Body of pancreas (tissue), 4 donors: ENCODE results near the gene ETS1. TPM values are rescaled to one million over a fixed set of nuclear protein-coding genes. Genes with fewer than 3 reads are reported as not detected.
A peak's percentile ranks its signal among the peaks of the same experiment; 100 is the strongest.

Experiments
- ATAC-seq: fragments of 150-250 bp; one replicate; pipeline ENCODE4 v1.9.1; 2016
- DNase-seq, 4 donors: peaks; one replicate each; pipeline ENCODE4 v3.0.0-alpha.2; 2019
- H3K27ac ChIP-seq, 4 donors: fragments of 200-600 bp; sonication (generic); 1 replicate in 3 of 4; 2 replicates in 1 of 4; pipeline versions ENCODE4 v1.5.1 to v1.6.1; 2016 to 2019; ENCODE audit warnings: mild to moderate bottlenecking in 1 of 4, mixed read lengths in 1 of 4, moderate library complexity in 1 of 4
- H3K27me3 ChIP-seq, 2 donors: fragments of 200-600 bp; sonication (generic); one replicate each; pipeline ENCODE4 v1.6.0; 2016; ENCODE audit warnings: mild to moderate bottlenecking in 1 of 2
- H3K36me3 ChIP-seq, 2 donors: fragments of 200-600 bp; sonication (generic); replicated peaks in 1 of 2; 2 replicates each; pipeline ENCODE4 v1.5.1; 2016; ENCODE audit warnings: low read depth in 2 of 2; ENCODE audit not compliant: insufficient read depth in 1 of 2
- H3K4me1 ChIP-seq: fragments of 200-600 bp; sonication (generic); one replicate; pipeline ENCODE4 v1.6.0; 2016
- H3K4me3 ChIP-seq, 2 donors: fragments of 200-600 bp; sonication (generic); 1 replicate in 1 of 2; 2 replicates in 1 of 2; pipeline ENCODE4 v1.5.1; 2016 to 2019
- H3K9me3 ChIP-seq, 3 donors: fragments of 200-600 bp; sonication (generic); 1 replicate in 2 of 3; 2 replicates in 1 of 3; pipeline ENCODE4 v1.5.1; 2016
- POLR2A ChIP-seq, 3 donors: fragments of 450-650 bp; IDR thresholded peaks; one replicate each; pipeline ENCODE4 v1.6.1; 2016; ENCODE audit warnings: antibody characterized with exemption in 3 of 3, mild to moderate bottlenecking in 2 of 3
- WGBS, 2 donors: methylation state at CpG; one replicate each; pipeline ENCODE4 v1.1.5; 2017; 5-methylcytosine and 5-hydroxymethylcytosine counted together
- intact Hi-C: fragments of 100-400 bp; cut with DNase I; formaldehyde crosslinking; loops from one replicate; pipeline ENCODE4 v1.15.1; 2023
- total RNA-seq, 2 donors: library from RNA; depleted of rRNA; stranded (reverse); fragments of >200 nt; gene quantifications; one replicate each; pipeline ENCODE4 v1.1.0, GENCODE V29; 2016
- TF ChIP-seq, protein P1 (sequence below), 7 experiments: fragments of 450-650 bp in 4 of 7; fragments of 200-600 bp in 3 of 7; sonication (generic) in 3 of 7; IDR thresholded peaks; one replicate each; pipeline ENCODE4 v1.5.1; 2016 to 2019; ENCODE audit warnings: antibody characterized with exemption in 7 of 7

Gene ETS1
- total RNA-seq, 2 donors from 2014 or later = 20.0 to 22.7 TPM

DNA sequence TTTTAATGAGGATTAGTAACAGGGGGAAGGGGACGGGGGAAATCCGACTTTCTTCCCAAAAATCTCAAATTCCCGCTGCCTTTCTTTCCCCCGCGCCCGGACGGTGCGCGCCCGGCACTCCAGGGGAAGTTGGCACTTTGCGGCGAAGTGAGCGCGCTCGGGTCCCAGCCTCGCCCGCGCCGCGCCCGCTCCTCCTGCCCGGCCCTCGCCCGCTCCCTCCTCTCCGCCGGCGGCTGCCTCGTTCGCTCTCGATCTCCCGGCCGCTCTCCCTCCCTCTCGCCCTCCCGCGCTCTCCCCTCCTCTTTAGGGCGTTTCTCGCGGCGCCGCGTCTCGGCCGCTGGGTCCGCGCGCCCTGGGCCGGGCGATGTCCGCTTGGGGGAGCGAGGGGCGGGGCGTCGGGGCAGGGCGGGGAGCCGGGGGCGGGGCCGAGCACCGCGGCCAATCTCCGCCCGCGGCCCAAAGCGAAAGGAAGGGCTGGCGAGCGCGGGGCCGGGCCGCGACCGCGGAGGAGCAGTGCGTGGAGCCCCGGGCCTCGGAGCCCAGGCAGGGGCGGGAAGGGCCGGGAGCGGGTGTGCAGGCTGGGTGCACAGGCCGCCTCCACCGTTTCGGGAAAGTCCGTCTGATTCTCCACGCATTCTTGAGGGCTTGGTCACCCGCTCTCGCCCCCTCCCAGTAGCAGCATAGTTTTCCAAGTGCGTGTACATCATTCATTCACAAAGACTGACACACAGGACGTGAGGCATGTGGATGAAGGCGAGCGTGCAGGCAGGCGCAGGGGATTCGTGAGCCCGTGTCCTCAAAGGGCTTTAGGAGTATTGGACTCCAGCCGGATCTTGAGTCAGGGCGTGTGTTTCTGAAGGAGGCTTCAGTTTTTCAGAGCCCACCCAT lies 65.1 kb downstream of the ETS1 start:
- Histone ChIP-seq H3K4me3 (peak overlapping the region; percentile 23 to 67), H3K36me3 (no peaks in the 10 kb centered on the region), H3K27me3 (no peaks in the 10 kb centered on the region), H3K27ac (peak overlapping the region; percentile 87 to 94 (median 93)), H3K9me3 (no peaks in the 10 kb centered on the region), H3K4me1 (peaks cover 57% of the 10 kb centered on the region)
- WGBS, 2 donors = 1% methylated on average over 33 to 74 of the region's 93 CpGs
- ATAC-seq (peak; percentile 94), DNase-seq (peak; percentile 95 to 96 (median 95))
- TF ChIP-seq POLR2A (IDR thresholded peaks at IDR 0.05) = peak; percentile 86 to 93 (median 92)
- TF ChIP-seq, protein P1, sequence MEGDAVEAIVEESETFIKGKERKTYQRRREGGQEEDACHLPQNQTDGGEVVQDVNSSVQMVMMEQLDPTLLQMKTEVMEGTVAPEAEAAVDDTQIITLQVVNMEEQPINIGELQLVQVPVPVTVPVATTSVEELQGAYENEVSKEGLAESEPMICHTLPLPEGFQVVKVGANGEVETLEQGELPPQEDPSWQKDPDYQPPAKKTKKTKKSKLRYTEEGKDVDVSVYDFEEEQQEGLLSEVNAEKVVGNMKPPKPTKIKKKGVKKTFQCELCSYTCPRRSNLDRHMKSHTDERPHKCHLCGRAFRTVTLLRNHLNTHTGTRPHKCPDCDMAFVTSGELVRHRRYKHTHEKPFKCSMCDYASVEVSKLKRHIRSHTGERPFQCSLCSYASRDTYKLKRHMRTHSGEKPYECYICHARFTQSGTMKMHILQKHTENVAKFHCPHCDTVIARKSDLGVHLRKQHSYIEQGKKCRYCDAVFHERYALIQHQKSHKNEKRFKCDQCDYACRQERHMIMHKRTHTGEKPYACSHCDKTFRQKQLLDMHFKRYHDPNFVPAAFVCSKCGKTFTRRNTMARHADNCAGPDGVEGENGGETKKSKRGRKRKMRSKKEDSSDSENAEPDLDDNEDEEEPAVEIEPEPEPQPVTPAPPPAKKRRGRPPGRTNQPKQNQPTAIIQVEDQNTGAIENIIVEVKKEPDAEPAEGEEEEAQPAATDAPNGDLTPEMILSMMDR (IDR thresholded peaks at IDR 0.05) = peak in 3 of 7 experiments; percentile 7 to 17 (median 10)
- intact Hi-C loops = no loop called here

DNA sequence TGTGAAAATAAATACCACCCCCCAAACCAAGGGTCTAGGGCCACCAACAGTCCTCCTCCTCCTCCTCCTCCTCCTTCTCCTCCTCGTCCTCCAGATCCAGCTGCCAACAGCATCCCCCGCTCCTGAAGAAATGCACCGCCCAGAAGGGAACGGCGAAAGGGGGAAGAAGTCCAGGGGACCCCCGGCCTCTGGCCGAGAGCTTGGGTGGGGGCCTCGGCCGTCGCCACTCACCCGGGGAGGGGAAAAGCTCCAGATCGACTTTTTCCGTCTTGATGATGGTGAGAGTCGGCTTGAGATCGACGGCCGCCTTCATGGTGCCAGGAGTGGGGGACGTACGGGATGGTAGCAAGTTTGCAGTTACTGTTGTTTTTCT lies 65.7 kb downstream of the ETS1 start:
- ATAC-seq (peak; percentile 0), DNase-seq (peak in 1 of 4 donors; percentile 41)
- Histone ChIP-seq H3K27me3 (no peaks in the 10 kb centered on the region), H3K4me1 (peaks cover 63% of the 10 kb centered on the region), H3K4me3 (peak overlapping the region; percentile 23 to 67), H3K36me3 (no peaks in the 10 kb centered on the region), H3K9me3 (no peaks in the 10 kb centered on the region), H3K27ac (peak overlapping the region; percentile 87 to 94 (median 93))
- TF ChIP-seq, protein P1 (IDR thresholded peaks at IDR 0.05) = no peak
- TF ChIP-seq POLR2A (IDR thresholded peaks at IDR 0.05) = no peak
- intact Hi-C loops = no loop called here
- WGBS, 2 donors = 0 to 2% methylated on average over 18 to 19 of the region's 19 CpGs

DNA sequence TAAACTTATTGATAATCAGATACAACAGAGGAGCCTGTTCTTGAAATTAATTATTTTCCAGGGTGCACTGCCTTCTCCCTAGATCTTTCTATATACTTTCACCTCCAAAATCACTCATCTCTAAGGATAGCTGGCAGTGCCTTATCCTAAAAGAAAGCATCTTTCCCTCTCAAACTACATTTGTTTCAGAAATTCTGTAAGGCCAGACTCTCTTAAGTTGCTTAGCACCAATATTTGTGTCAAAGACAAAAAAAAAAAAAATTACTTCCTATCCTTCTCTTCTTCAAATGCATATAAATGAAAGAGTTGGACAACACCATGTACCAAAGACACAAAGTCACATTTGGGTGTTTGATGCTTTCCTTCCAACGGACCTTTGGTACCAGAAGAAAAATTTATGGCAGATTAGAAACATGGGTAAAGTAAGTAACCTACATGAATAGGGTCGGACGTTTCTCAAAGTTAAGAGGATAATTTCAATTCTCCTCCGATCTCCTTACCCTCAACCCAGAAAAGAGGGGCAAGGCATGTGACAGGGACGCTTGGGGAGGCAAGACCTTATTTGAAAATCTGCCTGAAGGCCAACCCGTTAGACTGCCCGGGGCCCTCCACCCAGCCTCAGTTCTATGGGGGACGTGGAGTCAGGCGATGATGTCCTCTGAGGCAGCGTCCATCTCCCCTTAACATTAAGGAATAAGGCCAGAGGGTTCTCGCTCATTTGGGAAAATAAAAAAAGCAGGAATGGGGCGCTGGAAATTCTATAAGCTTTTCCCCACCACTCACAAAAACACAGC lies 66.3 kb downstream of the ETS1 start:
- ATAC-seq (no peak), DNase-seq (no peak)
- Histone ChIP-seq H3K27me3 (no peaks in the 10 kb centered on the region), H3K9me3 (no peaks in the 10 kb centered on the region), H3K4me1 (peaks cover 69% of the 10 kb centered on the region), H3K4me3 (peak overlapping the region in 1 of 2 donors; percentile 67), H3K36me3 (no peaks in the 10 kb centered on the region), H3K27ac (peak overlapping the region in 3 of 4 donors; percentile 87 to 94 (median 93))
- 11 to 23% methylated on average over 12 of the region's 12 CpGs for WGBS, 2 donors
- TF ChIP-seq, protein P1 (IDR thresholded peaks at IDR 0.05) = no peak
- TF ChIP-seq POLR2A (IDR thresholded peaks at IDR 0.05) = no peak
- intact Hi-C loops = no loop called here

DNA sequence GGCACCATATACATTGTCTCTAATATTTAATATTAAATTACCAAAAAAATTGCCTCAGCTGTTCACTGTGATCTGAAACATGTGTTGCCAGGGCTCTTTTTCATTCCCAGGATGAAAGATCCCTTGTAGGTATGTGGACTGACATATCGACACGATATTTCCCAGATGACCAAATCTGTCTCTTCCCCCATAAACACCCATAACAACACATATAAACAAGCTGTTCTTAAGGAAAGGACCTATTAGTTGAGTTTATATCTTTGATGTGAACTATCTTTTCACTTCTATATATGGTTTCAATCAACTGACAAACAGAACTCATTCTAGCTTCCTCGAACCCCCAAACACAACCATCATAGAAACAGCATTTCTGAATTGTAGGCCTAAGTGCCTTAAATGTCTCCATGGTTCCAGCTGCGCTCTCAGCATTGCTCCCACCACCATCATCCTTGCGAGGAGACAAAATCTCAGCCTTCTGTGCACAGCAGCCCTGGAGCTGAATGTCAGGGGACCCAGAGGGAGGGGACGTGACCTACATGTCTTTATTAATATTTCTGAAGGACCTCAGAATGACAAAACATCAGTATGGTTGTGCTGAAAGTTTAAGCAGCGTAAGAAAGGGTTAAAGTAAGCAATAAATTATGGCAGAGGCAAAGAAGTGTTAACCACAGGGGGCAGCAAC lies 67.0 kb downstream of the ETS1 start:
- Histone ChIP-seq H3K27ac (peak overlapping the region in 2 of 4 donors; percentile 11 to 87), H3K36me3 (no peaks in the 10 kb centered on the region), H3K9me3 (no peaks in the 10 kb centered on the region), H3K27me3 (no peaks in the 10 kb centered on the region), H3K4me1 (peaks cover 77% of the 10 kb centered on the region), H3K4me3 (no peak overlapping the region)
- intact Hi-C loops = no loop called here
- ATAC-seq (no peak), DNase-seq (no peak)
- TF ChIP-seq POLR2A (IDR thresholded peaks at IDR 0.05) = no peak
- TF ChIP-seq, protein P1 (IDR thresholded peaks at IDR 0.05) = no peak
- 65 to 78% methylated on average over 7 of the region's 7 CpGs for WGBS, 2 donors
